ENCODE data around the gene MBP. TPM values are rescaled to one million over a fixed set of nuclear protein-coding genes. Genes with fewer than 3 reads are reported as not detected.

MBP gene
- total RNA-seq, 2 experiments from 2014 or later, result 138 to 148 TPM

DNA sequence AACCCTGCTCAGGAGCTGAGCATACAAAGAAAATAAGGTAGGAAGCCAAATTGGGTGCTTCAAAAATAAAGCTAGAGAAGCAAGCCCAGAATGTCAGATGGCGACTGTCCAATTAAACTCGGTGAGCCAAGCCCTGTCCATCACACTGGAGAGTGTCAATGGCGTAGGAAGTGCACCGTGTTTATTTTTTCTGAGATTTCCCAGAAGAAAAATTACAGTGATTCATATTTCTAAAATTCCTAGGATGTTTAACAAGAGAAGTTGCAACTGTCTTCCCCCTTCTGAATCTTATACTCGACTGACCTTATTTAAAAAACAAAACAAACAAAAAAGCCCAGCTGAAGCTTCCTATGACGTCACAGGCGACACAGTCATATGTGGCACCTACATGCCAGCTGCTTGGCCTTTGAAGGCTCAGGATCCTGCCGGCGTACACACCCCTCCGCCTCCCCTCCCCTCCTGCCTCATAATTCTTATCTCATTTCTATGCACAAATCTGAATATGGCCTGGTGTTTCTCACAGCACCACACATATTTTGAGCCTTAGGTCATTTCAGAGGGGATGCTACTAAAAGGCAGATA is 60.8 kb downstream of the MBP start:
- H3K36me3 Mint-ChIP-seq, result peaks cover 40% of the 10 kb centered on the region
- DNase-seq (no peak), ATAC-seq (ENCODE audit: low read depth) (no peak)
- H3K27me3 Mint-ChIP-seq, result no peaks in the 10 kb centered on the region
- H3K9me3 Mint-ChIP-seq, result no peaks in the 10 kb centered on the region
- POLR2A ChIA-PET, result interaction anchor here (1.3 kb wide), 1 partner anchor 30 kb away, joined by 4 read pairs; no protein-coding TSS in a partner anchor
- H3K4me3 Mint-ChIP-seq, result no peak overlapping the region
- H3K27ac Mint-ChIP-seq, result no peak overlapping the region
- peaks cover 51% of the 10 kb centered on the region for H3K4me1 Mint-ChIP-seq

DNA sequence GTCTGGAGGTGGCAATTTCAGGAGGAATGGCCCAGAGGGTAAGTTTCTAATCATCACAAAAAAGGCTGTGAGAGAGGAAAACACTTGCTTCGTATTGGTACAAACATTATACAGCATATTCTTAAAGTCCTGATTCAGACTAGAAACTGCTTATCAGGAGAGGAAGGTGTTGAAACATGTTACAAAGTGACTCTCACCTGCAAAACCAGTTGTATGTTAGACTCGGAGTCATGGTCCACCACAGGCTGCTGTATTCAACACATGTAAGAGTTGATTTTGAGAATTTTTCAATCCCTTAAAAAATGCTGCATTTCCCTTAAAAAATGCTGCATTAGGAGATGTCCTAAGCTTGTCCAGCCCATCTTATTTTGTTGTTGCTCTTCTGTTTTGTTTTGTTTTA is 61.5 kb downstream of the MBP start:
- ATAC-seq (ENCODE audit: low read depth), result no peak
- no peak for DNase-seq
- Mint-ChIP-seq H3K27me3 (no peaks in the 10 kb centered on the region), H3K4me3 (no peak overlapping the region), H3K27ac (peak overlapping the region; percentile 37), H3K9me3 (no peaks in the 10 kb centered on the region), H3K36me3 (peaks cover 38% of the 10 kb centered on the region), H3K4me1 (peaks cover 54% of the 10 kb centered on the region)
- POLR2A ChIA-PET, result no interaction called here

DNA sequence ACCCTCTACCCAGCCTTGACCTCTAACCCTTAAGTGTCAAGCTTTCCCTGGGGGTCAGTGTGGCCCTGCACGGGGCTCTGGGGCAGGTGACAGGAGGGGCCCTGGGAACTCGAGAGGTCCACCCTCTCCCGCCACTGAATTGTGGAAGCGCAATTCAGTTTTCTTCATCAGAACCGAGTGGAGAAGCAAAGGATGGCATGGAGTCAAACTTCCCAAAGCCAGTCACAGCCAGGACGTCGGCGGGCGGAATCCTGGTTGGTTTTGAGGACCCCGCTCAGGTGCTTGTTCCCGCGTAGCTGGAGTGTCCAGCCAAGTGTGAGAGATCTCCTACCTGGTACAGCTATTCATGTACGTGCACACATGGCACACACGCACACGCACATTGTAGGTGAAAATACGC is 62.0 kb downstream of the MBP start:
- ATAC-seq (ENCODE audit: low read depth) (no peak), DNase-seq (no peak)
- POLR2A ChIA-PET, result no interaction called here
- Mint-ChIP-seq H3K36me3 (peaks cover 42% of the 10 kb centered on the region), H3K27ac (peak overlapping the region; percentile 37), H3K4me1 (peaks cover 58% of the 10 kb centered on the region), H3K9me3 (no peaks in the 10 kb centered on the region), H3K27me3 (no peaks in the 10 kb centered on the region), H3K4me3 (no peak overlapping the region)

GRCh38 chr18:77069931-77070330 is 62.7 kb downstream of the MBP start:
- H3K27ac Mint-ChIP-seq, result peak overlapping the region; percentile 50
- no peaks in the 10 kb centered on the region for H3K27me3 Mint-ChIP-seq
- H3K4me1 Mint-ChIP-seq, result peaks cover 64% of the 10 kb centered on the region
- DNase-seq (no peak), ATAC-seq (ENCODE audit: low read depth) (no peak)
- H3K4me3 Mint-ChIP-seq, result no peak overlapping the region
- H3K36me3 Mint-ChIP-seq, result peaks cover 42% of the 10 kb centered on the region
- no peaks in the 10 kb centered on the region for H3K9me3 Mint-ChIP-seq
- POLR2A ChIA-PET, result interaction anchor here (3.8 kb wide), 1 partner anchor 62 kb away, joined by 42 read pairs; the partner anchor contains the start of gene MBP

- ATAC-seq (ENCODE audit: low read depth) (no peak), DNase-seq (no peak)
- peak overlapping the region; percentile 49 for H3K27ac Mint-ChIP-seq
- H3K4me3 Mint-ChIP-seq, result no peak overlapping the region
- H3K9me3 Mint-ChIP-seq, result no peaks in the 10 kb centered on the region
- peaks cover 44% of the 10 kb centered on the region for H3K36me3 Mint-ChIP-seq
- H3K27me3 Mint-ChIP-seq, result no peaks in the 10 kb centered on the region
- POLR2A ChIA-PET, result interaction anchor here (1.1 to 3.8 kb wide), 6 partner anchors 15 to 67 kb away, joined by 3 to 42 read pairs (median 14); partner anchors contain the start of gene MBP
- H3K4me1 Mint-ChIP-seq, result peaks cover 68% of the 10 kb centered on the region
Measured at GRCh38 chr18:77069482-77069881, 63.1 kb downstream of the MBP start.

GRCh38 chr18:77068321-77069312 is 64.0 kb downstream of the MBP start:
- DNase-seq (no peak), ATAC-seq (ENCODE audit: low read depth) (peak; percentile 20)
- H3K4me1 Mint-ChIP-seq, result peaks cover 69% of the 10 kb centered on the region
- H3K27me3 Mint-ChIP-seq, result no peaks in the 10 kb centered on the region
- H3K9me3 Mint-ChIP-seq, result no peaks in the 10 kb centered on the region
- peaks cover 45% of the 10 kb centered on the region for H3K36me3 Mint-ChIP-seq
- POLR2A ChIA-PET, result interaction anchor here (0.7 to 3.8 kb wide), 9 partner anchors 14 to 247 kb away, joined by 3 to 42 read pairs (median 3); partner anchors contain the start of gene MBP
- peak overlapping the region; percentile 67 for H3K4me3 Mint-ChIP-seq
- H3K27ac Mint-ChIP-seq, result peak overlapping the region; percentile 86

GRCh38 chr18:77067291-77068061 is 65.1 kb downstream of the MBP start:
- no peaks in the 10 kb centered on the region for H3K9me3 Mint-ChIP-seq
- peaks cover 74% of the 10 kb centered on the region for H3K4me1 Mint-ChIP-seq
- peak; percentile 75 for DNase-seq
- H3K36me3 Mint-ChIP-seq, result peaks cover 50% of the 10 kb centered on the region
- peak overlapping the region; percentile 86 for H3K27ac Mint-ChIP-seq
- peak overlapping the region; percentile 67 for H3K4me3 Mint-ChIP-seq
- no peaks in the 10 kb centered on the region for H3K27me3 Mint-ChIP-seq
- ATAC-seq (ENCODE audit: low read depth), result peak; percentile 69
- POLR2A ChIA-PET, result interaction anchor here (0.7 to 3.8 kb wide), 9 partner anchors 11 to 246 kb away, joined by 3 to 42 read pairs (median 7); partner anchors contain the start of gene MBP

- no peaks in the 10 kb centered on the region for H3K27me3 Mint-ChIP-seq
- H3K9me3 Mint-ChIP-seq, result no peaks in the 10 kb centered on the region
- H3K4me1 Mint-ChIP-seq, result peaks cover 81% of the 10 kb centered on the region
- H3K4me3 Mint-ChIP-seq, result peak overlapping the region; percentile 67
- peak overlapping the region; percentile 86 for H3K27ac Mint-ChIP-seq
- DNase-seq (no peak), ATAC-seq (ENCODE audit: low read depth) (no peak)
- POLR2A ChIA-PET, result interaction anchor here (0.9 to 3.8 kb wide), 5 partner anchors 10 to 65 kb away, joined by 4 to 42 read pairs (median 21); partner anchors contain the start of gene MBP
- peaks cover 49% of the 10 kb centered on the region for H3K36me3 Mint-ChIP-seq
Measured at GRCh38 chr18:77066689-77067088, 65.9 kb downstream of the MBP start.

DNA sequence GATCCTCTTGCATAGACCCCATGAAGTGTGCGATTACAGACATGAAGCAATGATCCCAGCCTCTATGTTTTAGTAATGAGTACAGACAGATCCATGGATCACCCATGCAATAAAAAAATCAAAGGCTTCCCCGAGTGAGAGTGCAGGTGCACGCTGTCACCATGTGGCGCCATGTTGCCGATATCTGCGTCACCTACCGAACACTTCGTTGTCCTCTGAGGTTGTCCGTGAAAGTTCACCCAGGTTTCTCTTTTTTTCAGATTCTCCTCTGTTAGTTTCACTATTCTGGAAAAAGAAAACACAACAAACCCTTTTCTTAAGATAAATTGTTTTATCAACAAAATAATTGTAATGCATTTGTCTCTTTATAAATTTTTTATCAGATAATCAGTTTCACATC is 66.5 kb downstream of the MBP start:
- H3K36me3 Mint-ChIP-seq, result peaks cover 52% of the 10 kb centered on the region
- ATAC-seq (ENCODE audit: low read depth) (no peak), DNase-seq (no peak)
- H3K4me1 Mint-ChIP-seq, result peaks cover 83% of the 10 kb centered on the region
- H3K27ac Mint-ChIP-seq, result peak overlapping the region; percentile 91
- no peaks in the 10 kb centered on the region for H3K9me3 Mint-ChIP-seq
- H3K27me3 Mint-ChIP-seq, result no peaks in the 10 kb centered on the region
- POLR2A ChIA-PET, result interaction anchor here (1.2 to 3.6 kb wide), 5 partner anchors 12 to 64 kb away, joined by 6 to 23 read pairs (median 8); no protein-coding TSS in a partner anchor
- H3K4me3 Mint-ChIP-seq, result peak overlapping the region; percentile 72

GRCh38 chr18:77065221-77065981 is 67.2 kb downstream of the MBP start:
- peak overlapping the region; percentile 72 for H3K4me3 Mint-ChIP-seq
- peaks cover 49% of the 10 kb centered on the region for H3K36me3 Mint-ChIP-seq
- H3K27me3 Mint-ChIP-seq, result no peaks in the 10 kb centered on the region
- ATAC-seq (ENCODE audit: low read depth) (no peak), DNase-seq (no peak)
- peak overlapping the region; percentile 91 for H3K27ac Mint-ChIP-seq
- POLR2A ChIA-PET, result interaction anchor here (1.2 to 1.7 kb wide), 4 partner anchors 11 to 65 kb away, joined by 4 to 8 read pairs (median 6); no protein-coding TSS in a partner anchor
- H3K4me1 Mint-ChIP-seq, result peaks cover 89% of the 10 kb centered on the region
- no peaks in the 10 kb centered on the region for H3K9me3 Mint-ChIP-seq

DNA sequence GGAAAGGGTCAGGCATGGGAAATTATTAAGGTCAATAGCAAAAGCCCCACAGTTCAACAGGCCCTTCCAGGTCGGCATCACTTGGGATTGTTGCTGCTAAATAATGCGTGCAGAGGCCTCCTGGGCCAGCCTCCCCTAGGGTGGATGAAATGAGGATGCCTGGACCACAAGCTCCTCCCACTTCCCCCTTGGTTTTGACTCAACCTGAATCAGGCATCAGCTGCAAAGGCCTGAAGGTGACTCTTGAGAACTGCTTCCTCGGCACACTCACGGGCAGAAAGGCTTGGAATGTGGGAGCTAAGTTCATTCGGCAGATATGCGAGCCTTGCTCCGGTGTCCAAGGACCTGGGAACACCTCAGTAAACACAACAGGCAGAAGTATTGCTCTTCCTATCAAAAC is 69.3 kb downstream of the MBP start:
- Mint-ChIP-seq H3K4me3 (peak overlapping the region; percentile 85), H3K4me1 (peaks cover 84% of the 10 kb centered on the region), H3K9me3 (no peaks in the 10 kb centered on the region), H3K27me3 (no peaks in the 10 kb centered on the region), H3K36me3 (peaks cover 49% of the 10 kb centered on the region), H3K27ac (peak overlapping the region; percentile 97)
- POLR2A ChIA-PET, result interaction anchor here (1.2 to 3.8 kb wide), 7 partner anchors 9 to 240 kb away, joined by 3 to 36 read pairs (median 13); partner anchors contain the start of gene MBP
- DNase-seq (peak; percentile 73), ATAC-seq (ENCODE audit: low read depth) (peak; percentile 51)

DNA sequence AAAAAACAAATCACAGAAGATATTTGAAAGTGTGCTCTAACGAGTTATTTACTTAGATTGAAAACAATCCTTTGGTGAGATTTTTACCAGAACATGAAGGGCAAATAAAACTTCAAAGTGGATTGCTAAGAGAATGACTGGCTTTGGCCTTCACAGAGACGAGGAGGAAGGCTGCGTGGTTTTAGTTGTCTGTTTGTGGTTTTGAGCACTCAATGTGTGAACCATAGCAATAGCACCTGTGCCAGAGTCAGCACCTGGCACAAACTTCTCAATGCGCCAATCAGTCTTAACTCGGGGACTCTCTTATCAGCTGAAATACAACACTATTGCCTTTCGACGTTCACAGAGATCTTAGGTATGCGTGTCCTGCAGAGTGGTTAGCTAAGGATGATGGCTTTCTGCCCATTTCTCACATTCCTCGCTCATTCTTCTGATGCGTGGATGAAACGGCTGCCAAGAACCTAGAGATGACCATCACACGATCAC is 70.0 kb downstream of the MBP start:
- peak overlapping the region; percentile 97 for H3K27ac Mint-ChIP-seq
- H3K4me3 Mint-ChIP-seq, result peak overlapping the region; percentile 85
- H3K27me3 Mint-ChIP-seq, result no peaks in the 10 kb centered on the region
- POLR2A ChIA-PET, result interaction anchor here (0.6 to 3.8 kb wide), 11 partner anchors 8 to 239 kb away, joined by 3 to 36 read pairs (median 4); partner anchors contain the start of gene MBP
- H3K9me3 Mint-ChIP-seq, result no peaks in the 10 kb centered on the region
- no peak for DNase-seq
- ATAC-seq (ENCODE audit: low read depth), result peak; percentile 65
- H3K4me1 Mint-ChIP-seq, result peaks cover 77% of the 10 kb centered on the region
- peaks cover 49% of the 10 kb centered on the region for H3K36me3 Mint-ChIP-seq

Measured in activated naive CD8-positive, alpha-beta T cell treated with anti-CD3 and anti-CD28 coated beads, Interleukin-2, amount 10 ng/mL, durations not matched to agents 7 days and 5 days (primary cell).